WTC11 (cell line): ENCODE results near the gene ZNF668.

ENCODE experiments used
- ARID4B ChIP-seq: sonication (generic); formaldehyde crosslinking; IDR thresholded peaks from 2 replicates; pipeline ENCODE4 v1.8.0; 2023; ENCODE audit warnings: missing genetic modification reagents, mild to moderate bottlenecking, borderline replicate concordance
- ATF1 ChIP-seq: sonication (generic); formaldehyde crosslinking; IDR thresholded peaks from 2 replicates; pipeline ENCODE4 v1.8.1; 2023; ENCODE audit warnings: mild to moderate bottlenecking, moderate library complexity, missing genetic modification reagents
- CTCF ChIP-seq: fragments of 200-600 bp; IDR thresholded peaks from 2 replicates; pipeline ENCODE4 v1.8.0; 2022; ENCODE audit warnings: antibody characterized with exemption
- E2F4 ChIP-seq: sonication (generic); formaldehyde crosslinking; IDR thresholded peaks from 2 replicates; pipeline ENCODE4 v1.8.1; 2022; ENCODE audit warnings: low read depth, mild to moderate bottlenecking, moderate library complexity, missing genetic modification reagents, borderline replicate concordance
- IRF1 ChIP-seq: sonication (generic); formaldehyde crosslinking; IDR thresholded peaks from 2 replicates; pipeline ENCODE4 v1.8.0; 2023; ENCODE audit warnings: missing genetic modification reagents
- NFYB ChIP-seq: sonication (generic); formaldehyde crosslinking; conservative IDR thresholded peaks from 2 replicates; pipeline ENCODE4 v1.8.0; 2022; ENCODE audit warnings: low read depth, missing genetic modification reagents
- SP1 ChIP-seq: sonication (generic); formaldehyde crosslinking; conservative IDR thresholded peaks from 2 replicates; pipeline ENCODE4 v1.8.1; 2022; ENCODE audit warnings: missing genetic modification reagents
- USF2 ChIP-seq: sonication (generic); formaldehyde crosslinking; IDR thresholded peaks from 2 replicates; pipeline ENCODE4 v1.8.1; 2023; ENCODE audit warnings: mild to moderate bottlenecking, missing genetic modification reagents, moderate library complexity
- ZNF425 ChIP-seq: fragments of 250-450 bp; sonication (Bioruptor Pico); conservative IDR thresholded peaks from 2 replicates; pipeline ENCODE4 v1.9.0; 2021; ENCODE audit warnings: mild to moderate bottlenecking
- ZSCAN18 ChIP-seq: fragments of 250-450 bp; sonication (Bioruptor Pico); IDR thresholded peaks from 2 replicates; pipeline ENCODE4 v2.1.2; 2022; ENCODE audit warnings: mild to moderate bottlenecking, moderate library complexity

- TF ChIP-seq USF2 (CRISPR knock-in tag), result no peak
- no peak for TF ChIP-seq CTCF
- no peak for TF ChIP-seq E2F4 (CRISPR knock-in tag)
- no peak for TF ChIP-seq ATF1 (CRISPR knock-in tag)
- TF ChIP-seq SP1 (CRISPR knock-in tag), result no peak
- no peak for TF ChIP-seq ARID4B (CRISPR knock-in tag)
- no peak for TF ChIP-seq ZSCAN18 (CRISPR knock-in tag)
- no peak for TF ChIP-seq ZNF425 (CRISPR knock-in tag)
- TF ChIP-seq IRF1 (CRISPR knock-in tag), result no peak
- no peak for TF ChIP-seq NFYB (CRISPR knock-in tag)
These were observed 12.1 kb downstream of the ZNF668 start for GRCh38 chr16:31061813-31062440.
